Measurements from ENCODE around the gene CPSF2. TPM values are rescaled to one million over a fixed set of nuclear protein-coding genes. Genes with fewer than 3 reads are reported as not detected.

Gene CPSF2
- total and polyA plus RNA-seq, 4 donors, result 9.6 to 19.4 (median 14.2) TPM

- no peaks in the 10 kb centered on the region for H3K4me1 ChIP-seq (ENCODE audit: control insufficient read depth in 4 of 4, insufficient read depth in 4 of 4, low read length in 3 of 4)
- no peak overlapping the region for H3K4me3 ChIP-seq (ENCODE audit: low read depth in 1 of 3, low read length in 3 of 3)
- DNase-seq (ENCODE audit: low spot score), result no peak
- no peaks in the 10 kb centered on the region for H3K27me3 ChIP-seq (ENCODE audit: control insufficient read depth in 4 of 4, insufficient read depth in 4 of 4, low read length in 3 of 4)
- H3K9me3 ChIP-seq (ENCODE audit: control insufficient read depth in 4 of 4, low read length in 3 of 4), result no peaks in the 10 kb centered on the region
- H3K36me3 ChIP-seq (ENCODE audit: control insufficient read depth in 4 of 4, insufficient read depth in 3 of 4, low read depth in 1 of 4, low read length in 3 of 4), result peaks cover 12 to 50% (median 44%) of the 10 kb centered on the region in 4 donors
- no peak overlapping the region for H3K27ac ChIP-seq (ENCODE audit: low read depth in 1 of 2, low read length in 2 of 2)
- H3K9ac ChIP-seq (ENCODE audit: low read depth in 1 of 2, low read length in 2 of 2), result no peak overlapping the region
- 97% methylated on average over 3 of the region's 3 CpGs for WGBS
- TF ChIP-seq FOXA2 (IDR thresholded peaks at IDR 0.05), result no peak
Measured at GRCh38 chr14:92161521-92161920, 39.8 kb downstream of the CPSF2 start.

GRCh38 chr14:92164958-92165357 lies 43.2 kb downstream of the CPSF2 start:
- no peak for DNase-seq (ENCODE audit: low spot score)
- Histone ChIP-seq H3K9ac (ENCODE audit: low read depth in 1 of 2, low read length in 2 of 2) (no peak overlapping the region), H3K9me3 (ENCODE audit: control insufficient read depth in 4 of 4, low read length in 3 of 4) (no peaks in the 10 kb centered on the region), H3K36me3 (ENCODE audit: control insufficient read depth in 4 of 4, insufficient read depth in 3 of 4, low read depth in 1 of 4, low read length in 3 of 4) (peaks cover 6 to 36% (median 27%) of the 10 kb centered on the region in 4 donors), H3K27me3 (ENCODE audit: control insufficient read depth in 4 of 4, insufficient read depth in 4 of 4, low read length in 3 of 4) (no peaks in the 10 kb centered on the region), H3K27ac (ENCODE audit: low read depth in 1 of 2, low read length in 2 of 2) (no peak overlapping the region), H3K4me1 (ENCODE audit: control insufficient read depth in 4 of 4, insufficient read depth in 4 of 4, low read length in 3 of 4) (no peaks in the 10 kb centered on the region), H3K4me3 (ENCODE audit: low read depth in 1 of 3, low read length in 3 of 3) (no peak overlapping the region)
- TF ChIP-seq HNF4G (IDR thresholded peaks at IDR 0.05), result no peak
- TF ChIP-seq ZBTB33 (IDR thresholded peaks at IDR 0.05), result no peak
- no peak for TF ChIP-seq FOXA1 (IDR thresholded peaks at IDR 0.05)
- no peak for TF ChIP-seq RXRA (IDR thresholded peaks at IDR 0.05)
- TF ChIP-seq YY1 (IDR thresholded peaks at IDR 0.05), result no peak
- TF ChIP-seq, protein P1, sequence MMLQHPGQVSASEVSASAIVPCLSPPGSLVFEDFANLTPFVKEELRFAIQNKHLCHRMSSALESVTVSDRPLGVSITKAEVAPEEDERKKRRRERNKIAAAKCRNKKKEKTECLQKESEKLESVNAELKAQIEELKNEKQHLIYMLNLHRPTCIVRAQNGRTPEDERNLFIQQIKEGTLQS (IDR thresholded peaks at IDR 0.05), result no peak
- no peak for TF ChIP-seq RAD21 (IDR thresholded peaks at IDR 0.05)
- 97% methylated on average over 2 of the region's 2 CpGs for WGBS

GRCh38 chr14:92173668-92174067 lies 51.9 kb downstream of the CPSF2 start:
- H3K36me3 ChIP-seq (ENCODE audit: control insufficient read depth in 4 of 4, insufficient read depth in 3 of 4, low read depth in 1 of 4, low read length in 3 of 4), result peaks cover 0 to 3% (median under 1%) of the 10 kb centered on the region in 4 donors
- H3K27me3 ChIP-seq (ENCODE audit: control insufficient read depth in 4 of 4, insufficient read depth in 4 of 4, low read length in 3 of 4), result no peaks in the 10 kb centered on the region
- H3K9me3 ChIP-seq (ENCODE audit: control insufficient read depth in 4 of 4, low read length in 3 of 4), result no peaks in the 10 kb centered on the region
- WGBS, result 92% methylated on average over 2 of the region's 2 CpGs
- no peak for DNase-seq (ENCODE audit: low spot score)
- no peak overlapping the region for H3K4me3 ChIP-seq (ENCODE audit: low read depth in 1 of 3, low read length in 3 of 3)
- TF ChIP-seq FOXA1 (IDR thresholded peaks at IDR 0.05), result no peak
- TF ChIP-seq, protein P1 (IDR thresholded peaks at IDR 0.05), result no peak
- no peak for TF ChIP-seq NR2F2 (IDR thresholded peaks at IDR 0.05)
- TF ChIP-seq, protein P2, sequence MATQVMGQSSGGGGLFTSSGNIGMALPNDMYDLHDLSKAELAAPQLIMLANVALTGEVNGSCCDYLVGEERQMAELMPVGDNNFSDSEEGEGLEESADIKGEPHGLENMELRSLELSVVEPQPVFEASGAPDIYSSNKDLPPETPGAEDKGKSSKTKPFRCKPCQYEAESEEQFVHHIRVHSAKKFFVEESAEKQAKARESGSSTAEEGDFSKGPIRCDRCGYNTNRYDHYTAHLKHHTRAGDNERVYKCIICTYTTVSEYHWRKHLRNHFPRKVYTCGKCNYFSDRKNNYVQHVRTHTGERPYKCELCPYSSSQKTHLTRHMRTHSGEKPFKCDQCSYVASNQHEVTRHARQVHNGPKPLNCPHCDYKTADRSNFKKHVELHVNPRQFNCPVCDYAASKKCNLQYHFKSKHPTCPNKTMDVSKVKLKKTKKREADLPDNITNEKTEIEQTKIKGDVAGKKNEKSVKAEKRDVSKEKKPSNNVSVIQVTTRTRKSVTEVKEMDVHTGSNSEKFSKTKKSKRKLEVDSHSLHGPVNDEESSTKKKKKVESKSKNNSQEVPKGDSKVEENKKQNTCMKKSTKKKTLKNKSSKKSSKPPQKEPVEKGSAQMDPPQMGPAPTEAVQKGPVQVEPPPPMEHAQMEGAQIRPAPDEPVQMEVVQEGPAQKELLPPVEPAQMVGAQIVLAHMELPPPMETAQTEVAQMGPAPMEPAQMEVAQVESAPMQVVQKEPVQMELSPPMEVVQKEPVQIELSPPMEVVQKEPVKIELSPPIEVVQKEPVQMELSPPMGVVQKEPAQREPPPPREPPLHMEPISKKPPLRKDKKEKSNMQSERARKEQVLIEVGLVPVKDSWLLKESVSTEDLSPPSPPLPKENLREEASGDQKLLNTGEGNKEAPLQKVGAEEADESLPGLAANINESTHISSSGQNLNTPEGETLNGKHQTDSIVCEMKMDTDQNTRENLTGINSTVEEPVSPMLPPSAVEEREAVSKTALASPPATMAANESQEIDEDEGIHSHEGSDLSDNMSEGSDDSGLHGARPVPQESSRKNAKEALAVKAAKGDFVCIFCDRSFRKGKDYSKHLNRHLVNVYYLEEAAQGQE (IDR thresholded peaks at IDR 0.05), result no peak
- TF ChIP-seq ZBTB33 (IDR thresholded peaks at IDR 0.05), result no peak
- no peak for TF ChIP-seq YY1 (IDR thresholded peaks at IDR 0.05)
- no peak for TF ChIP-seq RAD21 (IDR thresholded peaks at IDR 0.05)
- TF ChIP-seq HNF4G (IDR thresholded peaks at IDR 0.05), result no peak
- no peak for TF ChIP-seq JUND (IDR thresholded peaks at IDR 0.05)
- TF ChIP-seq HNF4A (conservative IDR thresholded peaks at IDR 0.05), result no peak
- no peak for TF ChIP-seq TAF1 (conservative IDR thresholded peaks at IDR 0.05)
- TF ChIP-seq EGR1 (IDR thresholded peaks at IDR 0.05; ENCODE audit: low read depth in 2 of 2), result no peak
- TF ChIP-seq FOXA2 (IDR thresholded peaks at IDR 0.05), result no peak
- no peak for TF ChIP-seq MAX (IDR thresholded peaks at IDR 0.05)
- TF ChIP-seq, protein P3, sequence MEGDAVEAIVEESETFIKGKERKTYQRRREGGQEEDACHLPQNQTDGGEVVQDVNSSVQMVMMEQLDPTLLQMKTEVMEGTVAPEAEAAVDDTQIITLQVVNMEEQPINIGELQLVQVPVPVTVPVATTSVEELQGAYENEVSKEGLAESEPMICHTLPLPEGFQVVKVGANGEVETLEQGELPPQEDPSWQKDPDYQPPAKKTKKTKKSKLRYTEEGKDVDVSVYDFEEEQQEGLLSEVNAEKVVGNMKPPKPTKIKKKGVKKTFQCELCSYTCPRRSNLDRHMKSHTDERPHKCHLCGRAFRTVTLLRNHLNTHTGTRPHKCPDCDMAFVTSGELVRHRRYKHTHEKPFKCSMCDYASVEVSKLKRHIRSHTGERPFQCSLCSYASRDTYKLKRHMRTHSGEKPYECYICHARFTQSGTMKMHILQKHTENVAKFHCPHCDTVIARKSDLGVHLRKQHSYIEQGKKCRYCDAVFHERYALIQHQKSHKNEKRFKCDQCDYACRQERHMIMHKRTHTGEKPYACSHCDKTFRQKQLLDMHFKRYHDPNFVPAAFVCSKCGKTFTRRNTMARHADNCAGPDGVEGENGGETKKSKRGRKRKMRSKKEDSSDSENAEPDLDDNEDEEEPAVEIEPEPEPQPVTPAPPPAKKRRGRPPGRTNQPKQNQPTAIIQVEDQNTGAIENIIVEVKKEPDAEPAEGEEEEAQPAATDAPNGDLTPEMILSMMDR (IDR thresholded peaks at IDR 0.05; ENCODE audit: low read depth, low read length, missing input control), result no peak
- no peak for TF ChIP-seq RXRA (IDR thresholded peaks at IDR 0.05)
- no peak for TF ChIP-seq SP1 (IDR thresholded peaks at IDR 0.05)
- TF ChIP-seq GABPA (IDR thresholded peaks at IDR 0.05 in 1 of 2, conservative IDR thresholded peaks at IDR 0.05 in 1 of 2), result no peak
- no peaks in the 10 kb centered on the region for H3K4me1 ChIP-seq (ENCODE audit: control insufficient read depth in 4 of 4, insufficient read depth in 4 of 4, low read length in 3 of 4)
- H3K27ac ChIP-seq (ENCODE audit: low read depth in 1 of 2, low read length in 2 of 2), result no peak overlapping the region
- H3K9ac ChIP-seq (ENCODE audit: low read depth in 1 of 2, low read length in 2 of 2), result no peak overlapping the region
